ENCODE data around the gene SERPINA12. TPM values are rescaled to one million over a fixed set of nuclear protein-coding genes. Genes with fewer than 3 reads are reported as not detected.

Gene SERPINA12
- total RNA-seq, 1 experiment from 2014 or later, result not detected

- TF ChIP-seq E2F1 (CRISPR knock-in tag; IDR thresholded peaks at IDR 0.05), result no peak
- no peak for TF ChIP-seq ATF2 (CRISPR knock-in tag; IDR thresholded peaks at IDR 0.05; ENCODE audit: borderline replicate concordance, low read depth)
- TF ChIP-seq ZNF263 (CRISPR knock-in tag; IDR thresholded peaks at IDR 0.05; ENCODE audit: low read depth), result no peak
Observed at GRCh38 chr14:94542811-94543440, 33.7 kb upstream of the SERPINA12 start (continued).

GRCh38 chr14:94542111-94542810, 33.0 kb upstream of the SERPINA12 start:
- Mint-ChIP-seq H3K36me3 (no peaks in the 10 kb centered on the region), H3K4me1 (peaks cover 36% of the 10 kb centered on the region), H3K27ac (no peak overlapping the region), H3K27me3 (ENCODE audit: low read depth) (no peaks in the 10 kb centered on the region; the same call in 1 of the 2 replicates), H3K4me3 (no peak overlapping the region), H3K9me3 (no peaks in the 10 kb centered on the region)
- TF ChIP-seq RELA (CRISPR knock-in tag; IDR thresholded peaks at IDR 0.05; ENCODE audit: borderline replicate concordance) (no peak), E2F1 (CRISPR knock-in tag; IDR thresholded peaks at IDR 0.05) (no peak), GABPB1 (CRISPR knock-in tag; IDR thresholded peaks at IDR 0.05) (no peak), CDX4 (CRISPR knock-in tag; IDR thresholded peaks at IDR 0.05; ENCODE audit: borderline replicate concordance) (no peak), ARID4B (CRISPR knock-in tag; IDR thresholded peaks at IDR 0.05; ENCODE audit: borderline replicate concordance) (no peak), E2F4 (CRISPR knock-in tag; IDR thresholded peaks at IDR 0.05; ENCODE audit: borderline replicate concordance, low read depth) (no peak), E2F5 (CRISPR knock-in tag; IDR thresholded peaks at IDR 0.05) (no peak), TEAD1 (CRISPR knock-in tag; IDR thresholded peaks at IDR 0.05) (no peak), NR3C1 (CRISPR knock-in tag; conservative IDR thresholded peaks at IDR 0.05; ENCODE audit: low read depth) (no peak), SOX15 (CRISPR knock-in tag; IDR thresholded peaks at IDR 0.05) (no peak)
- no peak for ATAC-seq
- no peak for DNase-seq (ENCODE audit: low spot score)
- ChIA-PET POLR2A (no interaction called here), CTCF (interaction anchor here (1.6 to 4.6 kb wide), 2 partner anchors 56 to 108 kb away, joined by 4 to 38 read pairs; no protein-coding TSS in a partner anchor)
